SK-N-SH (cell line): ENCODE data around the gene RYR3.

Experiments
- EP300 ChIP-seq, 2 experiments: IDR thresholded peaks; 2 replicates each; pipeline versions ENCODE4 v1.4.0 to v1.6.1; 2012; ENCODE audit warnings: borderline replicate concordance in 1 of 2, low read depth in 1 of 2, low read length in 1 of 2
- GABPA ChIP-seq: IDR thresholded peaks from 2 replicates; pipeline ENCODE4 v1.4.0; 2012; ENCODE audit warnings: low read depth, mild to moderate bottlenecking
- MXI1 ChIP-seq: IDR thresholded peaks from 2 replicates; pipeline ENCODE4 v1.6.1; 2012; ENCODE audit warnings: mild to moderate bottlenecking, low read depth, low read length, improper control_type of control experiment
- NRF1 ChIP-seq: IDR thresholded peaks from 2 replicates; pipeline ENCODE4 v1.6.1; 2012; ENCODE audit warnings: low read depth, mild to moderate bottlenecking, low read length
- RCOR1 ChIP-seq: fragments of 150-350 bp; IDR thresholded peaks from 2 replicates; pipeline ENCODE4 v1.6.1; 2017; ENCODE audit warnings: antibody characterized with exemption, low read length
- SMC3 ChIP-seq: IDR thresholded peaks from 2 replicates; pipeline ENCODE4 v1.6.1; 2012; ENCODE audit warnings: low read depth, low read length, improper control_type of control experiment
- TAF1 ChIP-seq: IDR thresholded peaks from 2 replicates; pipeline ENCODE4 v1.6.1; 2012; ENCODE audit warnings: low read depth, mild to moderate bottlenecking, low read length, moderate library complexity, borderline replicate concordance
- USF2 ChIP-seq: fragments of 150-350 bp; IDR thresholded peaks from 2 replicates; pipeline ENCODE4 v1.6.1; 2017; ENCODE audit warnings: antibody characterized with exemption, low read length, low read depth, borderline replicate concordance
- YY1 ChIP-seq: IDR thresholded peaks from 2 replicates; pipeline ENCODE4 v1.4.0; 2012; ENCODE audit warnings: low read depth, mild to moderate bottlenecking
- TF ChIP-seq, protein P1 (sequence below): fragments of 200-600 bp; sonication (generic); IDR thresholded peaks from 2 replicates; pipeline ENCODE4 v1.6.1; 2017; ENCODE audit warnings: antibody characterized with exemption, mild to moderate bottlenecking, moderate library complexity
- TF ChIP-seq, protein P2 (sequence below): IDR thresholded peaks from 2 replicates; pipeline ENCODE4 v1.6.1; 2012; ENCODE audit warnings: mild to moderate bottlenecking, low read depth, low read length, moderate library complexity

GRCh38 chr15:33600212-33600611 is 289.4 kb downstream of the RYR3 start:
- TF ChIP-seq, protein P1, sequence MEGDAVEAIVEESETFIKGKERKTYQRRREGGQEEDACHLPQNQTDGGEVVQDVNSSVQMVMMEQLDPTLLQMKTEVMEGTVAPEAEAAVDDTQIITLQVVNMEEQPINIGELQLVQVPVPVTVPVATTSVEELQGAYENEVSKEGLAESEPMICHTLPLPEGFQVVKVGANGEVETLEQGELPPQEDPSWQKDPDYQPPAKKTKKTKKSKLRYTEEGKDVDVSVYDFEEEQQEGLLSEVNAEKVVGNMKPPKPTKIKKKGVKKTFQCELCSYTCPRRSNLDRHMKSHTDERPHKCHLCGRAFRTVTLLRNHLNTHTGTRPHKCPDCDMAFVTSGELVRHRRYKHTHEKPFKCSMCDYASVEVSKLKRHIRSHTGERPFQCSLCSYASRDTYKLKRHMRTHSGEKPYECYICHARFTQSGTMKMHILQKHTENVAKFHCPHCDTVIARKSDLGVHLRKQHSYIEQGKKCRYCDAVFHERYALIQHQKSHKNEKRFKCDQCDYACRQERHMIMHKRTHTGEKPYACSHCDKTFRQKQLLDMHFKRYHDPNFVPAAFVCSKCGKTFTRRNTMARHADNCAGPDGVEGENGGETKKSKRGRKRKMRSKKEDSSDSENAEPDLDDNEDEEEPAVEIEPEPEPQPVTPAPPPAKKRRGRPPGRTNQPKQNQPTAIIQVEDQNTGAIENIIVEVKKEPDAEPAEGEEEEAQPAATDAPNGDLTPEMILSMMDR: no peak
- TF ChIP-seq EP300 (IDR thresholded peaks at IDR 0.05; ENCODE audit: borderline replicate concordance in 1 of 2, low read depth in 1 of 2, low read length in 1 of 2): no peak
- no peak for TF ChIP-seq GABPA
- TF ChIP-seq SMC3: no peak
- no peak for TF ChIP-seq RCOR1
- TF ChIP-seq USF2: no peak
- TF ChIP-seq YY1: no peak
- TF ChIP-seq MXI1: no peak
- TF ChIP-seq, protein P2, sequence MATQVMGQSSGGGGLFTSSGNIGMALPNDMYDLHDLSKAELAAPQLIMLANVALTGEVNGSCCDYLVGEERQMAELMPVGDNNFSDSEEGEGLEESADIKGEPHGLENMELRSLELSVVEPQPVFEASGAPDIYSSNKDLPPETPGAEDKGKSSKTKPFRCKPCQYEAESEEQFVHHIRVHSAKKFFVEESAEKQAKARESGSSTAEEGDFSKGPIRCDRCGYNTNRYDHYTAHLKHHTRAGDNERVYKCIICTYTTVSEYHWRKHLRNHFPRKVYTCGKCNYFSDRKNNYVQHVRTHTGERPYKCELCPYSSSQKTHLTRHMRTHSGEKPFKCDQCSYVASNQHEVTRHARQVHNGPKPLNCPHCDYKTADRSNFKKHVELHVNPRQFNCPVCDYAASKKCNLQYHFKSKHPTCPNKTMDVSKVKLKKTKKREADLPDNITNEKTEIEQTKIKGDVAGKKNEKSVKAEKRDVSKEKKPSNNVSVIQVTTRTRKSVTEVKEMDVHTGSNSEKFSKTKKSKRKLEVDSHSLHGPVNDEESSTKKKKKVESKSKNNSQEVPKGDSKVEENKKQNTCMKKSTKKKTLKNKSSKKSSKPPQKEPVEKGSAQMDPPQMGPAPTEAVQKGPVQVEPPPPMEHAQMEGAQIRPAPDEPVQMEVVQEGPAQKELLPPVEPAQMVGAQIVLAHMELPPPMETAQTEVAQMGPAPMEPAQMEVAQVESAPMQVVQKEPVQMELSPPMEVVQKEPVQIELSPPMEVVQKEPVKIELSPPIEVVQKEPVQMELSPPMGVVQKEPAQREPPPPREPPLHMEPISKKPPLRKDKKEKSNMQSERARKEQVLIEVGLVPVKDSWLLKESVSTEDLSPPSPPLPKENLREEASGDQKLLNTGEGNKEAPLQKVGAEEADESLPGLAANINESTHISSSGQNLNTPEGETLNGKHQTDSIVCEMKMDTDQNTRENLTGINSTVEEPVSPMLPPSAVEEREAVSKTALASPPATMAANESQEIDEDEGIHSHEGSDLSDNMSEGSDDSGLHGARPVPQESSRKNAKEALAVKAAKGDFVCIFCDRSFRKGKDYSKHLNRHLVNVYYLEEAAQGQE: no peak
- TF ChIP-seq NRF1: no peak
- TF ChIP-seq TAF1: no peak
